ENCODE results near the gene KCNH1.
"Not testable (repeated sequence)": the region's sequence is repeated elsewhere in the genome, so short reads cannot be mapped to it uniquely, and the experiment has no call there.

Gene KCNH1

GRCh38 chr1:211007830-211008229 is 126.1 kb downstream of the KCNH1 start:
- DNase-seq (ENCODE audit: low spot score) = no peak

- not testable (repeated sequence) for DNase-seq (ENCODE audit: low spot score)
Measured at GRCh38 chr1:210995931-210996330, 138.0 kb downstream of the KCNH1 start.

- DNase-seq (ENCODE audit: low spot score) = no peak
Measured at GRCh38 chr1:210992837-210993236, 141.1 kb downstream of the KCNH1 start.

DNA sequence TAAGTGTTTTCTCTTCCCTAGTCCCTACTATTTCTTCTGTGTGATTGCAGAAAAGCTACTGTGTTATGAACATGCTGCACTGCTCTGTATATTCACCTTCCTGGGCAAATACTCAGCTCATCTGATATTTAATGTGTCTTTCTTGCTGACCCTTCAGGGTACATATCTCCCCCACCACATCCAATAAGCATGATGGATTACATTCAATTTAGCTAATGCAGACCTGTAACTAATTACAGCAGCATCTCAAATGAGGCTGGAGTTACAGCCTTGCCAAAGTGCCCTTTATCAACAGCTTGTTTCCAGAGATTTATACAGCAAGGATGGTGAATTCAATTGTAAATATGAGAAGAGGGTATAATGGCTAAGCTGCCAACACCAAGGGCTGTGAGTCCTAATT is 144.0 kb downstream of the KCNH1 start:
- DNase-seq (ENCODE audit: low spot score) = no peak

DNA sequence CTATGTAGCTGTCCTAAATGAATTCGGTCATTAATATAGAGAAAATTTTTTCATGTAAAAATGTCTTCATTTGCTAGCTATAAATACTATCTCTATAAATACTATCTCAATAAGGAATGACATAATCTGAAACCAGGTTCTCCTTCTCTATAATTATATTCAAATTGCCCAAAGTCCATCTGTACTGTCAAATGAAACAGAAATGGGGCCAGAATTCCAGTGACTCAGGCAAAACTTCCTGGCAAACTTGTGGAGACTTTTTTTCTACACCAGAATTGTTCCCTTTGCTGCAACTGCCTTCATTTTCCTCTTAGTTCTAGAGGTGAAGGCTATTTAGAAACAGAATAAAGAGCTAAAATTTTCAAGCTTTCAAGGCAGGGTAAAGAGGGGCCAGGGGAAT is 152.5 kb downstream of the KCNH1 start:
- DNase-seq (ENCODE audit: low spot score) = peak; percentile 25

DNA sequence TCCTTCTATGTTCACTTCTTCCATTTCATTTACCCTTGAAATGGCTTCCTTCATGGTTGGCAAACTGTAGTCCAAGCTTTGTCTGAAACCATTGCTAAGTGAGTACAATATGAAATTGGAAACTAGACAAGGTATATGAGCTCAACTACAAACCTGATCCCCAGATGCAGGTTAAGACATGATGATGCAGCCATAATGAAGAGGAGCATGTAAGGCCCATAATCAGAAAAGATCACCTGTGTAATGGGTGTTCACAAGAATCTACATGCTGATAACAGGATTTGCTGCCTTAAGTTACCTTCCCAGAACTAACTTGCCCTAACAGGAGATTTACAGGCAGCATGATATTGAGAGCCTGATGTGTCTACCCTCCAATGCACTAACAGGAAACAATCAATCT is 153.9 kb downstream of the KCNH1 start:
- no peak for DNase-seq (ENCODE audit: low spot score)

DNA sequence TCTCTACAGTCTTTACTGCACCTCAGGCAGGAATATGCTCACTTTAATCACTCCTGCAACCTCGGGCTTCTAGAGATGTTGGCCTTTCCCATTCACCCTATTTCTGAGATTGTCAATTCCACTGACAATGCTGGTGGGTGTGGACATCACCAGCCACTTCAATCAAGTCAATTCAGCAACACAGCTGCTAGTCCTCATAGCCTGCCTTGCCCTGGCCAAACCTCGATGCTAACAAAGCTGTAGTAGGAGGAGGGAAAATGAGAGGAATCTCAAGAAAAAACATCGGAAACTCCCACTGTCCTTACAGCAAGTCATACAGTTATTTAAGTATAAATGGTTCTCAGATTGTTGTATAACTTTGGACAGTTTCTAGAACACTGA is 155.0 kb downstream of the KCNH1 start:
- no peak for DNase-seq (ENCODE audit: low spot score)

DNA sequence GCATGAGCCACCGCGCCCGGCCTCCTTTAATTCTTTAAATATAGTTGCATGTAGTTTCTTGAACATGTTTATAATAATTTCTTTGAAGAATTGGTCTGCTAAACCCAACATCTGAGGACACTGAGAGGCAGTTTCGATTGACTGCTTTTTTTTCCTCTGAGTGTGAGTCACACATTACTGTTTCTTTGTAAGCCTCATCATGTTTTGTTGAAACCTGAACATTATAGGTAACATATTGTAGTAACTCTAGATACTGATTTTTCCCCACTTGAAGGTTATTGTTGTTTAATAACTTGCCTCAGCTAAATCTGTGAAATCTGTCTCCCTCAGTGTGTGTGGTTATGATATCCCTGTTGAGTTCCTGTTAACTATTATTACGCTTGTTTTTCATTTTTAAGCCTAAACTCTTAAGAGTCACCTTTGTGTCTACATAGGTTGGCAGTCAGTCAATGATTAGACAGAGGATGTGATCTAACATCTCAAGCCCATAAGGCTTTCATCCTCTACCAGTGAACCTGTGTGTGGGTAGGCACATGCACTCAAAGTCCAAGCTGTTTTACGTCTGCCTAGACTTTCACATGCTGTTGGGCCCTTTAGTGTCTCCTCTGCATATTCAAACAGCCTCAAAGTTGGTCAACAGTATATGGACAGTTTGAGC is 155.5 kb downstream of the KCNH1 start:
- peak; percentile 94 for DNase-seq (ENCODE audit: low spot score)

DNA sequence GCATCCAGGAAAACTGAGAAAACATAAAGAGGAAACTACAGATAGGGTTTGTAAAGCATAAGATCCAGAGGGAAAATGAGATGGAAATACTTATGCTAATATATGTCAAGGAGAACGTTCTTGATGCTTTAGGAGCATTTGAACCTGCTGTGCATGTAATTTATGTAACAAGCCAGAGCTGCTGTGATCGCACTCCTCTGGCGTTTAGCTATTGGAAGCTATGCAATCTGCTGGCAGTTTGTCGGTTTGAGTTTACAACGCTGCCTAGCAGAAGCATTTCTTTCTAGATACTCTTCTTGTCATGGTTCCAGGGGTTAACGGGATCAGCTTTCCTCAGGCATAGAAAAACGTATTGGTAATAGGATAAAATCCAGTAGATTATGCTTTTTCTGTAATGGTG is 182.7 kb downstream of the KCNH1 start:
- no peak for DNase-seq (ENCODE audit: low spot score)

- peak; percentile 51 for DNase-seq (ENCODE audit: low spot score)
Measured at GRCh38 chr1:210949940-210950546, 183.9 kb downstream of the KCNH1 start.

DNA sequence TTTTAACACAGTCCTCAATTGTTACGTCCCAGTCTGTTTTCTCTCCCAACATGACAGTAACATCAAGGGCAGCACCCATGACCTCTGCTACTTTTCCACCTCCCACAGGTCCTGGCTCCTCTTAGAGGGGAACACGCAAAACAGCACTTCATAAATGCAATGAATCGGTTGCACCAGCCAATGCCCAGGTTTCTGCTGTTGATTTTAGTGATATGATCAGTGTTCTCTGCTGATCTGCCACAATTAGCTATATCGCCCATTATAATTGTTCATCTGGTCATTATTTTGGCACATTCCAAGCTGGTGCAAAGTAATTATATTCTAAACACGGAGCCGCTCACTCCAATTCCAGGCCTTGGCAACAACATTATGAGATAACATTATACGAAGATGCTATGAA is 184.5 kb downstream of the KCNH1 start:
- DNase-seq (ENCODE audit: low spot score) = no peak

DNA sequence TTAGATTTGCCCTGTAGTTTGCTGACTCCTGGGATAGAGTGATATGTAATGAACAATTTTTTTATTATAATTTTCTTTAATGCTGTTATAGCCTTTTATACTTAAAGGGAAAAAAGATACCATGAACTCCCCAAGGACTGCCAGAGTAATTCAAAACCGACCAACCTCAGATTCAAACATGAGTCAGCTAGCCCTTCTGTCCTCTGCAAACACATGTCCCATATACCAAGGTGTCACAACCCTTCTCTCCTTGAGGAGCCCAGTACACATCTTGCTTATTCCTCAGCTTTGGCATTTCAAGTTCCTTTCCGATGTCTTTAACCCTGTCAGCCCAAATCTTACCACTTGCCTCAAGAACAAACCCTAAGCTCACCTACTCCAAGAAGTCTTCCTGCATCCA is 184.9 kb downstream of the KCNH1 start:
- DNase-seq (ENCODE audit: low spot score) = no peak

GRCh38 chr1:210944252-210944651 is 189.7 kb downstream of the KCNH1 start:
- DNase-seq (ENCODE audit: low spot score) = no peak

DNA sequence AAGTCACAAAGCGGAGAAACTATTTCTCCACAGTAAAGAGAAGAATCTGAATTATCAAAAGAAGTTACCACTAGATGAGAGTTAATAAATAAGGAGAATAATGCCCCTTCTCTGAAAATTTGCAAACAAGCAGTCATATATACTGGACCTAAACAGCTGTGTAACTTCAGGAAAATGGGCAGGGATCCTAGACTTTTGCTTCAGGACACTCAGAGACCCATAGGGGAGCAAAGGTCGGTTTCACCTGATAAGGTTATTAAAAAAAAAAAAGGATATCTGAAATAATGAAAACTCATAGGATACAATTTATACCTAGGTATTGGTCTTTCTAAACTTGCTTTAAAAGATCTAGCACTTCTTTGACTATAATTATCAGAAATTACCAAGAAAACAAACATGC is 191.4 kb downstream of the KCNH1 start:
- no peak for DNase-seq (ENCODE audit: low spot score)

DNA sequence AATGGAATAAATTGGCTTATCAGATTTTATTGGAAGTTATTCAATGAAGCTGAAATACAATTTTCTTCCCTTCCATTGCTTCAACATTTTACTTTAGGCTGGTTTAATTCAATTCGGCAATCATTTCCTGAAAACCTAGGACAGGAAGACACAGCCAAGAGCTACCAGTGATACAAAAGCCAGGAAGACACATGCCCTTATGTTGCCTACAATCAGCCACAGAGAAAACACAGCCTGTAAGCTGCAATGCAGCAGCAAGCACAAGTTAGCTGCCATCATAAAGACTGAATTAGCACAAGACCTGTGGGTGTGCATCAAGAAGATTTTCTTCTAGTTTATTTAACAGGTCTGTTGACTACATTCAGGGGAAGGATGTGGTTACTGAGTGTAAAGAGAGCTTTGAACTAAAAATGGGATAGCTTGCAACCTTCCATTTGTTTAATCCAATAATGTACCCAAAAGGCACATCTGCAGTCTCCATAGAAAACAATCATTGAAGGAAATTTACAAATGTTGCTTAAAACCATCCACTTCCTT is 193.8 kb downstream of the KCNH1 start:
- no peak for DNase-seq (ENCODE audit: low spot score)

DNA sequence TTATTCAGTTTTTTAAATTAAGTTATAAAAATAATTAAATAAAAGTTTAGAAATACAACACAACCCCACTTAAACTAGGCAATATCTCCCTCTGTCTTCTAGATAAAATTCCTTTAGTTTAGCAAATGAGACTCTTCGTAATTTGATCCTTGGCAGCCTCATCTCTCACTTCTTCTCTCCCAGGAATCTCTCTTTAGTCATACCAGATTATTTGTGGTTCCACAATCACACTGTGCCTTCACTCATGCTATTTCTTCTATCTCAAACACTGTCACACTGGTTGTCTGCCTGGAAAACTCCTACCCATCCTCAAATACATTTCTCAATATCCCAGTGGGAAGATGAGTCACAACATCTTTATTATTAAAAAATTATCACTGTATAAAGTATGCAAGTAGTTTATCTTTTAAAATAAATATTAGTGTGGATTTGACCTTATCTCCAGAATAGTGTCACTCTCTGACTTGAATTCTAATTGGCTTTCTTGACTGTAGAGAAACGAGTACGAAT is 195.5 kb downstream of the KCNH1 start:
- DNase-seq (ENCODE audit: low spot score) = no peak

GRCh38 chr1:210937846-210938245 is 196.1 kb downstream of the KCNH1 start:
- peak; percentile 76 for DNase-seq (ENCODE audit: low spot score)

- DNase-seq (ENCODE audit: low spot score) = no peak
Measured at GRCh38 chr1:210935905-210936304, 198.0 kb downstream of the KCNH1 start.

DNA sequence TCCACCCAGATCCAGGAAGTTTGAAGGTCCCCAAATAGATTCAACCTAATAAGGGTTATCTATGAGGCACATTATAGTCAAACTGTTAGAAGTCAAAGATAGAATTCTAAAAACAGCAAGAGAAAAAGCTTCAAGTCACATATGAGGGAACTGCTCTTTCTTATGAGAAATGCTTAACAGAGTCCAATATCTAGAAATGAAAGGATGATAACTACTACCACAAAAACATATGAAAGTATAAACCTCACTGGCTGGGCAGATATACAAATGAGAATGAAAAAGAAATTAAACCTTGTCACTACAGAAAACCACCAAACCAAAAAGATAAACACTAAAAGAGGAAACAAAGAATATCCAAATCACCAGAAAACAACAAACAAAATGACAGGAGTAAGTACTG is 201.8 kb downstream of the KCNH1 start:
- DNase-seq (ENCODE audit: low spot score) = no peak

- DNase-seq (ENCODE audit: low spot score) = no peak
Measured at GRCh38 chr1:210922666-210923065, 211.3 kb downstream of the KCNH1 start.

DNA sequence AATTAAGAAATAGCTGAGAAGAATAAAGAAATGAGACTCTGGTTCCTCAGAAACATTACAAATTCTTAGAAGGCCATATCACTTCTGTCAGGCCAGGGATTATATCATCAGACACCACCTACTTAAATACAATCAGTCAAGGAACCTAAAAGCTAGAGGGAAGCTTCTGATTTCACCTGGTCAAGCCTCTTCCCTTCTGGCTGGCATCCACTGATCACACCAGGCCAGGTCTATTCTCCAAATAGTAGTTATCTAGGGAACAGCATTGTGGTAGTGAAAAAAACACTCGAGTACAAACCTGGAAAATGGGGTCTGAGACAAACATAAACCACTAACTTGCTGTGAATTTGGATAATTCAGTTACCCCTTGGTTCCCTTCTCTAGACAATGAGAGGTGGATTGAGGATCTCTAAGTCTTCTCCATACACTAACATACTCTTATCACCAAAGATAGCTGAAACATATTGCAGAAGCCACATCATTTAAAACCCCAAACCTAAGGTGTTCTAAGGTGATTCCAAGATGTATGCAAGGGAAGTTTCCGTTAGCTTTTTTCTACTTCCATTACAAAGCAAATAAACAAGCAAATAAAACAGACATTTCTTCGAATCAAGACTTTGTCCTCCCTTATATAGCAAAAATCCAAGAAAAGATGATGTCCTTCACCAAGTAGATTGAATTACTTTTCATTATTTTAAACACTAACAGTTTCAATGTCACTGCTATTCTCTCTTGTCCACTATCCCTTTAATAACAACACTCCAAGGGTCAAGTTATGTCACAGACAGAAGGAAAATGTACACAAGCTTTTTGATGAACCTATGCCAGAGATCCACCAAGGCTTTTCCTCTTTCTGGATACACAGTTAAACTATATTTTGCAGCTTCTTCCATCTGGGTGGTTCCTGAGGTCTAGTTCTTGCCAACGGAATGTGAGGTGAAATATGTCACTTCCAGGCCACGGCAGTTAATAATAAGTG is 212.9 kb downstream of the KCNH1 start:
- DNase-seq (ENCODE audit: low spot score) = no peak

DNA sequence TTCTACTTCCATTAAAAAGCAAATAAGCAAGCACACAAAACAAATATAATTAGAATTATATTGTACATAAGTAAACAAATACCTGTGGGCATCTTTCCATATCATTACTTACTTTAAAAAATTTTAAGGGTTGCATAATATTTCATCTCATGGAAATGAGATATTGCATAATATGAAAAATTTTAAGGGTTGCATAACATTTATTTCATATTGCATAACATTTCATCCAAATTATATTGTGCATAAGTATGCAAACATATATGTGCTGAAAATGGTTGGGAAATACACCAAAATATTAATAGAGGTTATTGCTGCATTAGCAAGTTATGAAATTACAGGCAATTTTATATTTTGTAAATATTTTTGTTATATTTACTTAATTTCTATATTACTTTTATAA is 213.7 kb downstream of the KCNH1 start:
- no peak for DNase-seq (ENCODE audit: low spot score)

GRCh38 chr1:210918893-210919292 is 215.1 kb downstream of the KCNH1 start:
- DNase-seq (ENCODE audit: low spot score) = no peak
